GM21576 (cell line): Measurements from ENCODE around the gene SSX2IP.

Experiments used
- ATAC-seq: cut with Tn5 transposase; IDR thresholded peaks from one replicate; pipeline ENCODE4 v1.9.1; 2021; ENCODE audit warnings: mild to moderate bottlenecking, moderate library complexity; ENCODE audit not compliant: unreplicated experiment

SSX2IP gene

GRCh38 chr1:84711869-84712268, 21.6 kb upstream of the SSX2IP start:
- ATAC-seq, result no peak

- ATAC-seq, result no peak
Observed at GRCh38 chr1:84711121-84711520, 20.9 kb upstream of the SSX2IP start.

- ATAC-seq, result no peak
Observed at GRCh38 chr1:84709131-84709530, 18.9 kb upstream of the SSX2IP start.

GRCh38 chr1:84708031-84708430, 17.8 kb upstream of the SSX2IP start:
- no peak for ATAC-seq

- no peak for ATAC-seq
Observed at GRCh38 chr1:84705513-84705912, 15.3 kb upstream of the SSX2IP start.

- no peak for ATAC-seq
Observed at GRCh38 chr1:84704872-84705417, 14.7 kb upstream of the SSX2IP start.

- ATAC-seq, result no peak
Observed at GRCh38 chr1:84703431-84703830, 13.2 kb upstream of the SSX2IP start.

GRCh38 chr1:84702143-84702542, 11.9 kb upstream of the SSX2IP start:
- no peak for ATAC-seq

GRCh38 chr1:84701376-84701775, 11.1 kb upstream of the SSX2IP start:
- no peak for ATAC-seq

- peak; percentile 81 for ATAC-seq
Observed at GRCh38 chr1:84700070-84700469, 9.8 kb upstream of the SSX2IP start.

GRCh38 chr1:84698151-84699110, 8.2 kb upstream of the SSX2IP start:
- no peak for ATAC-seq

GRCh38 chr1:84693785-84694184, 3.5 kb upstream of the SSX2IP start:
- ATAC-seq, result no peak

GRCh38 chr1:84693005-84693404, 2.7 kb upstream of the SSX2IP start:
- no peak for ATAC-seq

GRCh38 chr1:84692391-84692790, 2.1 kb upstream of the SSX2IP start:
- no peak for ATAC-seq

GRCh38 chr1:84691122-84691783, 992 bp upstream of the SSX2IP start:
- ATAC-seq, result no peak

- peak; percentile 21 for ATAC-seq
Observed at GRCh38 chr1:84689514-84690396, 506 bp downstream of the SSX2IP start.

GRCh38 chr1:84688463-84689061, 1.7 kb downstream of the SSX2IP start:
- no peak for ATAC-seq

GRCh38 chr1:84687714-84688462, 2.4 kb downstream of the SSX2IP start:
- ATAC-seq, result no peak

- no peak for ATAC-seq
Observed at GRCh38 chr1:84686223-84686622, 4.0 kb downstream of the SSX2IP start.

GRCh38 chr1:84683508-84683907, 6.8 kb downstream of the SSX2IP start:
- ATAC-seq, result no peak
